Activated CD4-positive, alpha-beta T cell treated with anti-CD3 and anti-CD28 coated beads, Interleukin-2, amount 50 U/mL, for 48 hours (primary cell): Measurements from ENCODE around the gene FAM240A.
A peak's percentile ranks its signal among the peaks of the same experiment; 100 is the strongest.

Experiments used
- DNase-seq, 2 experiments: peaks; one replicate each; pipeline ENCODE4 v3.0.0-alpha.2; 2020

FAM240A gene

DNA sequence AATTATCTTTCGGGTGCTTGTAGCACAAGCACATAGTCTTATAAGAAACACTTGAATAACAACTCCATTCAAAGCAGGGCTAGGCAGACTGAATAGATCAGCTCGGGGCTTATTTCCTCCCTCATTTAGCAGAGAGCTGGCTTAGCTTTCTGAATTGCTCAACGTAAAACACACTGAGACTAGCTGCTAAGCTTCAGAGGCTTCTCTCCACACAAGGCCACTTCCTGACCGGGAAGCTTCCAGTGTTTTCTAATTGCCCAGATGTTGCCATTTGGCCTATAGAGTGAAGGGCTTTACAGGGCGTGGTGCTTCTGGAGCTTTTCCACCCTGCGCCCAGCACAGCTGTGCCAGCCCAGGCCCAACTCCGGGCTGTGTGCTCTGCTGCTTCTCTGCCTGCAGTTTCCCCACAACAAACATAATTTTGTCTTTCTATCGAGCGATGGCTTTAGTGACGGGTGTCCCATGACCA lies 16.6 kb downstream of the FAM240A start:
- DNase-seq: no peak

DNA sequence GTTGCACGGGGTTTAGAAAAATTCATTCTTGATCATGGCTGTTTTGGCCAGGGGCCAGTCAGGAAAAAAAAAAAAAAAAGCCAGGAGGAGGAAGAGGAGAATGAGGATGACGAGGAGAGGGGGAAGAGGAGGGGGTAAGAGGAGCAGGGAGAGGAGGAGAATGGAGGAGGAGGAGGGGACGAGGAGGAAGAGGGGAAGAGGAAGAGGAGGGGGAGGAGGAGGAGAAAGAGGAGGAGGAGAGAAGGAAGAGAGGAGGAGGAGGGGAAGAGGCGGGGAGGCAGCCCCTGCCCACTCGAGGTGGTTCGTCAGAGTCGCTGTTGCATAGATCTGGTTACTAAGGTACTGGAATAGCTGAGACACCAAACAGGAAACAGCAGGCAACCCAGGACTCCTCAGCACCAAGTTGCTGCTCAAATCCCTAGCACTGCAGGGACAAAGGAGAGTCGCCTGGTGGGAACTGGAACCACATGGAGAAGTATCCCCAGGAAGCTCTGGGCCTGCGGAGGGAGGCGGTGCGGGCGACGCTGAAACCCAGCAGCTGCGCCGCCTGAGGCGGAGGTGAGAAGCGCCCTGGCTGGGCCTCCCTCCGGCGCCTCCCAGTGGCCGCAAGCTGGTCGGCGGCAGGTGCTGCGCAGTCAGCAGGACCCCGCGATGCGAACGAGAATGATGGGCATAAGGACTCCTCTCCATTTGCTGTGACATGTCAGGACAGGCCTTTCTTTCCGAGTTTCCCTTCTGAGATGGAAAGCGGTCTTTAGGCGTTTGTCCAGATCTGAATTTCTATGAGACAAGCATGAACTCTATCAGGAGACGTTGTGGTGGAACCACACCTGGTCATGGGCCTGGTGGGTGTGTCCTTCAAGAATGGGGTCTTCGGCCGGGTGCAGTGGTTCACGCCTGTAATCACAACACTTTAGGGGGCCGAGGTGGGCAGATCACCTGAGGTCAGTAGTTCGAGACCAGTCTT lies 17.5 kb downstream of the FAM240A start:
- DNase-seq: peak; percentile 76 to 80

DNA sequence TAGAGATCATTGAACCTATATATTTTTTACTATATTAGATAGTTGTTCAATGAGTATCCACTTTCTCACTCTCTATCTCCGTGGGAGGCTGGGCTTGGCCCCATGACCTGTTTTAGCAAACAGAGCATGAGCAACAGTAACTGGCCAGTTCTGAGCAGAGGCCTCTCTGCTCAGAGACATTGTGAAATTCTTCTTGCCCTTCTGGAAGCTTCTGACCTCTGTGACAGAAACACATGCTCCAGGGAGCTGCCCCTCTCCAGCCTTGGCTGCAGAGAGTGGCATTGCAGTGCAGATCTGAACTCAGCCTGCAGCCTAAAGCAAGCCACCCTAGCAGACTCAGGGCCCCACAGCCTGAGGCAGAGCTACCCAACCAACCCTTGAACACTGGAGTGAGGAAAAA lies 20.5 kb downstream of the FAM240A start:
- DNase-seq: no peak

DNA sequence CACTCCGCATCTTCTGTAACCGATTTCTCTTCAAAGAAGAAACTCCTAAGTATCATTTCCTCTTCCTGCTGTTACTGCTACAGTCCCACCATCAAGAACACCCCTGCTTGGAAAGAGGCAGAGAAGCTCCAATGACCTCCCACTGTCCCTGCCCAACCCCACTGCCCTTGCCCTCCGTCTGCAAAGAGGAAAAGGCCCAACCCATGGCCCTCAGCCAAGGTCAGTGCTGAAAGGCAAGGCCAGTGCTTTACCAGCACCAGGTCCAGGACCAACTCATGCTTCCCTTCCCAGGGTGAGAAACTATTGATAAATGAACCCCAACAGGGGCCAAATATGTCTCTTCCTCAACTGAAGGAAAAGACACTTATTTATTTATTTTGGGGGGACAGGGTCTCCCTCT lies 22.5 kb downstream of the FAM240A start:
- DNase-seq: no peak

DNA sequence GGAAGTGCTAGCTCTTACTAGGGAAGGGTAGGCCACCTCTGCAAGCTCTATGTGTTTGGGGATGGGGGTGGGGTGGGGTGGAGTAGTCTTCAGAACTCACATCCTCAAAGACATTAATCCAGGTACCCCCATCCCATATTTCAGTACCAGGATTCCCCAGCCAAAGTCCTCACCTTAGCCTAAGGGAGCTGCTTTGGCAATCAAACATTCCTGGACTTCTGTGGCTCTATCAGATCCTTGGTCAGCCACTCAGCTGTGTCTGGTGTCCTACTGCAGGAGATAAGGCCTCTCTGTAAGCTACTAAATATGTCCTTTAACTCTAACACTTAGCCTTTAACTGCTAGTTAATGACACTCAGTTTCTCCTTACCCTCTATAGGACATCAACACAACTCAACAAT lies 26.9 kb downstream of the FAM240A start:
- no peak for DNase-seq

DNA sequence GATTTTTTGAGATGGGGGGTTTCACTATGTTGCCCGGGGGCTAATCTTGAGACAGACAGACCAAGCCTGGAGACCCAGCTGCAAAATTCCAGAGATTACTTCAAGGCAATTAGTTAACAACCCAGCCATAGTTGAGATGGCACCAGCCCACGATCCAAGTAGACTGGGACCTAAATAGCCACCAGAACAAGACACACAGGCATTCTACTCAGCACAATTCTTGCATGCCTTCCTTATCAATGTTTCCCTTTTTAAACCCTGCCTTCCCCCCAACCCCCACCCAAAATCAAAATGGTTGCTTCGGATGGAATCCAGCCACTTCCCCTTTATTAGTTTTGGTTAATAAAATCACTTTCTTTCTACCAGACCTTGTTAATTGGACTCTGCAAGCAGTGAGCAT lies 28.6 kb downstream of the FAM240A start:
- no peak for DNase-seq

DNA sequence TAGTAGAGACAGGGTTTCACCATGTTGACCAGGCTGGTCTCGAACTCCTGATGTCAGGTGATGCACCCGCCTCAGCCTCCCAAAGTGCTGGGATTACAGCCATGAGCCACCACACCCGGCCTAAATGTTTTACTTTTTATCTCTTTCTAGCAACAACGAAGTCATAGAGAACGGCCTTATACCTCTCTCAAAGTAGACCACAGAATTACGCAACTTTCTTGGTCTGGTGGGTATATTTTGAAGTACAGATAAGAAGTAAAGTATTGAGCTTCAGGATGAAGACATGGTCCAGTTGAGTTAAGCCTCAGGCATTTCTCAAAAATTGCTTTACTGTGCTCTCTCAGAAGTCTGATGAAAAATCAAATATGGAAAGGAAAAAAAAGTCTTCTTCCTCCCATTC lies 30.6 kb downstream of the FAM240A start:
- DNase-seq: no peak

DNA sequence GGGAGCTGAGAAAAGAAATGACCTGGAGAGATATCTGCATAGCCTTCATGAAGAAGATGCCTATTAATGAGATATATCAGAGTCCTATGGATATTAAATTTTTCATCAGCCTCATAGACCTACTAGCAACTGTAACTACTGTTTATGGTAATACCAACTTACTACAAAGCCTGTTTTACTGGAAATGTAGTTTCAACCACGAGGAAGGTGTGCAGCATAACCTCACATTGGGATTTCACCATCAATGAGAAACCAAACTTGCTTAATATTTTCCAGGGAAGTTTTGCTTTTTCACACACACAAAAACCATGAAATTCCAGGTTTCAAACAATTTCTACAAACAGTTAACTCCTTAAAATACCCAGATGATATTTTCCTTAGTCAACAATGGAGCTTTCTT lies 31.4 kb downstream of the FAM240A start:
- no peak for DNase-seq

DNA sequence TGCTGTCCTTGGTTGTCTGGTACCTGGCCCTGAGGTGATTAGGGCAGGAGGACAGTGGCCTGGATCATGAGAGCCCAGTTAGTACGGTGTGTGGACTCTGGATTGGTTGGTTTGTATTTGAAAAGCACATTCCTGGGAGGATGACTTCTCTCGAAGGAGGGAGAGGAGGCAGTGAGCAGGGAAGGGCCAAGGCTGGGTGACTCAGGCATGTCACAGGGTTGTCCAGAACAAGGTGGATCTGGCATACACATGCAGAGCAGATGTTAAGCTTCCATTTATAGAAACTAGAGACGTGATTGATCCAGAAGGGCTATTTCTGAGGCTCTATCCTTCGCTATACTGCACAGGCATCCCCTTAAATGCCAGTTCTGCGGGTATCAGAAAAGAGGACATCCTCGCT lies 34.4 kb downstream of the FAM240A start:
- no peak for DNase-seq

DNA sequence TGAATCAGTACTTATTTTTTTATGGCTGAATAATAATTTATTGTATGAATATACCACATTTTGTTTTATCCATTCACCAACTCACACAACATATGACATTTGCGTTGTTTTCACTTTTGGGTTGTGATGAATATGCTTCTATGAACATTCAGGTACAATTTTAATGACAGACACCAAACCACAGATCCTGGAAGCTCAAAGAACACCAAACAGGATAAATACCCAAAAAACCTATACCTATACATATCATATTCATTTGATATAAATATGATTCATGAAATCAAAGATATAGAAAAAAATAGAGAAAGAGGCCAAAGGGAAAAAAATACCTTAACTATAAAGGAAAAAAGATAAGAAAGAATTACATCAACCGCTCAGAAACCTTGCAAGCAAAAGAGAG lies 35.8 kb downstream of the FAM240A start:
- no peak for DNase-seq

DNA sequence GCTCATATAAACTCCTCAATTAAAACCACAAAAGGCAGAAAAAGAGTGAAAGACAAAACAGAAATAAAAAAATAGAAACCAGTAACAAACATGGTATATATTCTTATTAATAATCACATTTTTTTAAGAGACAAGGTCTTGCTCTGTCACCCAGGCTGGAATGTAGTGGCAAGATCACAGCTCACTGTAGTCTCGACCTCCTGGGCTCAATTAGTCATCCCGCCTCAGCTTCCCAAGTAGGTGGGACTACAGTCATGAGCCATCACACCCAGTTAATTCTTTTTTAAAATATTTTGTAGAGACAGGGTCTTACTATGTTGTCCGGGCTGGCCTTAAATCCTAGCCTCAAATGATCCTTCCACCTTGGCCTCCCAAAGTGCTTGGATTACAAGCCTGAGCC lies 37.1 kb downstream of the FAM240A start:
- DNase-seq: no peak

DNA sequence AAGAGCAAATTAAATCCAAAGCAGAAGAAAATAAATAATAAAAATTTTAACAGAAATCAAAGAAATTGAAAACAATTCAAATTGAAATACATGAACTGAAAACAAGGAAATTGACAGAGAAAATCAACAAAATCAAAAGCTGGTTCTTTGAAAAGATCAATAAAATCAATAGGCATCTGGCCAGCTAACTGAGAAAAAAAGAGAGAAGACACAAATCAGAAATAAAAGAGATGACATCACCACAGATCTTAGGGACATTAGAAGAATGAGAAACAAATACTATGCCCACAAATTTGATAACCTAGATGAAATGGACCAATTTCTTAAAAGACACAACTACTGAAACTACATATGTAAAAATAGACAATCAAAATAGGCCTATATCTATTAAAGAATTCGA lies 38.8 kb downstream of the FAM240A start:
- no peak for DNase-seq

DNA sequence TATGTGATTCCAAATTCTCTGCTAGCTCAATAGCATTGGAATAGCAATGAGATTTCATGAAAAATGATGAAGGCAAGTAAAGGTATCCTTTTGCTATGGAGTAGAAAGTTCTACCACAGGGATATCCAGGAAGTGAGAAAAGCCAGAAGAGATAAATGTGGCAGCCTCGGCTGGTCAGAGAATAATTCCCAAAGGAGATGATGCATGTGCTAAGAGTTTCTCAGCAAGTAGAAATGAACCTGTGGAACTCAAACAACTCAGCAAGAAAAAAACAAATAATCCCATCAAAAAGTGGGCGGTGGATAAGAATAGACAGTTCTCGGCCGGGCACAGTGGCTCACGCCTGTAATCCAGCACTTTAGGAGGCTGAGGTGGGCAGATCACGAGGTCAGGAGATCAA lies 42.9 kb downstream of the FAM240A start:
- no peak for DNase-seq

DNA sequence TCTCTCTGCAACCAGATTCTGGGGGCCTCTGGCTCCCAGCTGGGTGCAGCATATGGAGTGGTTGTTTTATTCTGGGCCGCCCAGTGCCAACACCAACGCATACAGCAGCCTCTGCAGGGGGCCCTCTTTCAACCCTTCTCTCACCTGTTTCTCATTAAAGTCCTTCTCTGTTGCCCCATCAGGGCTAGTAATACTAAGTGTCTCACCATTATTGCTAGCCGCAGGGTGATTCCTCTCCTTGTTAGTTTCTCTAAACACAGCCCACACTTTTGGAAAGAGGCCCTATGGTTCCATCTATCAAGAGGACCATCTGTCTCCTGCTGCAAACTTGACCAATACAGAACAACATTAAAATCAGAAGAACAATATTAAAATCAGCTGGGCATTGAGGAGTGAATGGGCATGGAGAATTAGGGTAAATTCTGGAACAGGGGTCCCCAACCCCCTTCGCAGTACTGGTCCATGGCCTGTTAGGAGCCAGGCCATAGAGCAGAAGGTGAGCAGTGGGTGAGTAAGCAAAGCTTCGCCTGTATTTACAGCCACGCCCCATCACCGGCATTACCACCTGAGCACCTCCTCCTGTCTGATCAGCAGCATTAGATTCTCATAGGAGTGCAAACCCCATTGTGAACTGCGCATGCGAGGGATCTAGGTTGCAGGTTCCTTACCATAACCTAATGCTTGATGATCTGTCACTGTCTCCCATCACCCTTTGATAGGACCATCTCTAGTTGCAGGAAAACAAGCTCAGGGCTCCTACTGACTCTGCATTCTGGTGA lies 44.6 kb downstream of the FAM240A start:
- DNase-seq: no peak

DNA sequence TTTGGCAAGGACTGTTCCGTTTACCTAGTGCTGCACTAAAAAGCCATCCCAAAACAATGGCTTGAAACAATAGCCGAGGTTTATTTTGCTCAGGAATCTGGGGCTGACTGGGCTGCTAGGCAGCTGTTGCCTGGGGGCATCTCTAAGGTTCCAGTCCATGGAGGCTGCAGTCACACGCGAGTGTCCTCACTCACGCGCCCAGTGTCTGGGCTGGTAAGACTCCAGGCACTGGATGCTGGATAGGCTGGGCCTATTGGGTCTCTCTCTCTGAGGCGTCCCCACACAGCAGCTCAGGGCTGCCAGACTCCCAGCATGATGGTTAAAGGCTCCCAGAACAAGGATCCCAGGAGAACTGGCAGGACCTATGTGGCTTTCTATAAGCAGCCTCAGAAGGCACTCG lies 47.0 kb downstream of the FAM240A start:
- DNase-seq: no peak

DNA sequence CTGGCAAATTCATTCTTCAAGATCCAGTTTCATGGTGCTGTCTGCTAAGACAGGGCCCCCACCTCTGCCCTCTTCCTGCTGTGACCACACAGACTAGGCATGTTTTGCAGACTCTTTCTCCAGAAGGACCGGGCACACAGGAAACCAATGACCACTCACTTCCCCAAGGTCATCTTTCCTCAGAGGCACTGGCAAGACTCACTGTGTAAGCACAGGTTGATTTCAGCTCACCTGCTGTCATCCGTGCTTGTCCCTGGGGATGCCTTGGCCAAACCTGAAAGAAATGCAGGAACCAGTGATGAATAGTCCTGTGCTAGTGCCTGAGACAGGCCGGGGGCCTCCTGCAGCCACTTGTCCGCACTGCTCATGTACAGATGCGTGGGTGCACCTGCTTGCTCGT lies 47.7 kb downstream of the FAM240A start:
- DNase-seq: no peak

DNA sequence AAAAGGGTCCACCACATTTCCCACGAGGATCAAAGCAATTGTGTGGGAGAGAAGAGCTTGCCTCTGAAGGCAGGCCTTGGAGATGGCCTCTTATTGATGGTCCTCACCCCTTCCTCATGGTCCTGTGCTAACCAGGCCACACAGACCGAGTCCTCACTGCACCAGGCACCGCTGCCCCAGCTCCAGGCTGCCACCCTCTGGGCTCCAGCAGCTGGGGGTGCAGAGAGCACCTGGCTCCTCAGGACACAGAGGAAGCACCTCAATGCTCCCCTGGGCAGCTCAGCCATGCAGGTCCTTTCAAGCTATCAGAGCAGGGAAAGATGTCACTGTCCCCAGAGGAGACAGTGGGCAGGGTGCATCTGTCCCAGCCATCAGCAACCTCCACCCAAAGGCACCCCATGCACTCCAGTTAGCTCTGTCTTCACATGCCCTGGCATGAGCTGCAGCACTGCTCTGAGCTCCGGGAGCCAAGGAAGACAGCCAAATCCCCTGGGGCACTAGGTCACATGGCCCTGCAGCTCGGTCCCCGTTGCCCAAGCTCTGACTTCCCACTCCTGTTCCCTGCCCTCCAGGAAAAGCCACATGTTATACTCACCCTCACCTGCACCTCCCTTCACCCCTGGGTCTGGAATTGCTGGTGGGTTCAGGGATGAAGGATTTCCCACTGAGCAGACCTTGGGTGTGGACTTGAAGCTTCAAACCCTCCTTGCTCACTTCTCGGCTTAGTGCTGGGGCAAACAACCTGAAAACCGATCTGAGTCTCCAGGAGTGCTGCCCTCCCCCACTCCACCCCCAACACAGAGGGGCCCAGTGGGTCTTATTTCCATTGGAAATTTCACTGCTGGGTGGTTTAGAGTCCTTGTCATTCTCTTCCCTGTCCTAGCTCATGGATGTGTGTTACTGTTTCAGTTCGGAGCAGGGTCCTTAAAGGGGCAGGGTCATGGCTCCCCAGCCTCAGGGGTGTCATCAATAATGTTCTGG lies 48.5 kb downstream of the FAM240A start:
- DNase-seq: no peak

DNA sequence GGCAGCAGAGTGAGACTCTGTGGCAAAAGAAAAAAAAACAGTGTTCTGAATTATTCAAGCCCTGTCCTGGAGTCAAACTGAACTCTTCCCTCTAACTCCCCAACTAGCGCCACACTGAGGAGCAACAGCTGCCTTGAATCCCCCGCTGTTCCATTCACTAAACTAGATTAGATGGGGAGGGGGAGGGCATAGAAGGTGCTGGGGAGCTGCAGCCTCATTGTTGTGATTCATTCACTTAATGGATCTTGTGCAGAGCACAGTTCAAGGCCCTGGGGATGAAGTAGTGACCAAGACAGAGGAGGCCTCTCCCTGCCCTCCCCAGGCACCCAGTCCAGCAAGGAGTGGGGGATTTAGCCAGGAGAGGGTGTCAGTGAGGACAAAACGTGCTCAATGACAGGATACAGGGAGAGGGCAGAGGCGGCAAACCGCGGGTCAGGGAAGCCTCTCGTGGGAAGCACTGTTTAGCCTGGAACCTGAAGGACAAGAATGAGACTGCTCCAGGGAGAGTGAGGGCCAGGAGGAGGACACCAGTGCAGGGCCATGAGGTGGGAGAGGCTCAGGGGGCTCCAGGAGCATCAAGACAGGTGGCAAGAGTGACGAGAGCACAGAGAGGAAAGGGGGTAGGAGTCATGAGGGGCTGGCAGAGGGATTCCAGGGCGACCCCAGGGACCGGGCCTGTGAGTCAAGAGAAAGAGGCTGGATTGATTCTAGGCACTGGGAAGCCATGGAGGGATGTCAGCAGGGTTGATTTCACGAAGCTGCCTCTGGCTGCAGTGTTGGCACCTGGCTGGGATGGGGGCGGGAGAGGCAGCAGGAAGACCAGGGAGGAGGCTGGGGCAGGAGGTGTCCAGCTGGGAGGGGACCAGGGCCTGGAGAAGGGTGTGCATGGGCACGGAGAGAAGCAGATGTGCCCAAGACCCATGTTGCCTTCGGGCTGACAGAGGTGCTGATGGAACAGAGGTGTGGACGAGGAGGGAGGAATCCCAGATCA lies 49.7 kb downstream of the FAM240A start:
- no peak for DNase-seq

DNA sequence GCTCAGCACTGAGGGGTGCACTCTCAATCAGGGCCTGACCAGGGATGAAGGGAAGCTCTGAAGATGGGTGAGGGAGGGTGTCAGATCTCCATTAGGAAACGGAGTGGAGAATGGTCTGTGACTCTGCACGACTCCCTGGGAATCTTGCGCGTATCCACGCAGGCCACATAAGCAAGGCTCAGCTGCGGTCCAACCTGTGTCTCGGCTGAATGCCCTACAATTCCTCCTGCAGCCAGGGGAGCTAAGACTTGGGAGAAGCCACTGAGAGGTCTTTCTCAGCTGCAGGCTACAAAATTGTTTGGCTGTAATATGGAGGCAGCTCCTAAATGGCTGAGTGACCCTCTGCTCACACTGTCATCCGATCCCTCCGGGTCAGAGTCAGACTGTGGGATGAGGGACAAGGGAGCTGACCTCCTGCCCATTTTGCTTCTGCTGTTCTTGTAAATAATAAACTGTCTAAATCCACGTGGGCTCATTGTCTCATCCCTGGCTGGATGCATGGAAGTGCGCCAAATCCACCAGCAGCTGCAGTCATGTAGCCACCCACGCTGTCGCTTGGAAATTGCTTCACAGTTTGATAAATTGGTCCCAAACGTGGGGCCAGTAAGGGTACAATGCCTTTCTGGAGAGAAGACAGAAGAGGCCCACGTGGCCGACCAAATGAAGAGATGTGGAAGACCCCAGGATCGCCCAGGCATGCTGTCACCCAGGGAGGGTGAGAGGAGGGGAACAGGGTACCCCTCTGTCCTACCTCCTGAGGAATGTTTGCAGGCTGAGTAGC lies 50.6 kb downstream of the FAM240A start:
- no peak for DNase-seq

DNA sequence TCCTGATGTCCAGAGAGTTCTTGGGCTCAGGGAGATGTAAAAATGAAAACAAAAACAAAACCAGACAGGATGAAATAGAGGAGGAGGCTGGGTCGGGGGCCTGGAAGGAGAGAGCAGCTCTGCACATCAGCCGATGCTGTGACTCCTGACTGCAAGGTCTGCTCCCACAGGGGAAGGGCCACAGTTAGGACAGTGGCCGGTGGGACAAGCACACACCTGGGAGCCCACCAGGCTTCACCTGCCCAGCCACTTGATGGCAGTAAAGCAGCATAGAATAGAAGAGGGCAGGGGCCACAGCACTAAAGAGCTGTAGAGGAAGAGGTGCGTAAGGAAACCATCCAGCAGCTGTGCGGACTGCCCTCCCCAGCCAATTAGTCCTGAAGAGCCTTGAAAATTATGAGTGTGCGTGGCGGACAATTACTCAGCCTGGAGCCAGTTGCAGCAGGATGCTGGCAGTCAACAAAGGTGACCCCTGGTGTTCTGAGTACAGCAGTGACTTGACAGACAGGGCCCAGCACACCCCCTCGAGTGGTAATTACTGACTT lies 51.3 kb downstream of the FAM240A start:
- peak in 1 of 2 experiments; percentile 2 for DNase-seq
